Aorta (tissue), 5 donors: ENCODE results near the gene HK1. TPM values are rescaled to one million over a fixed set of nuclear protein-coding genes. Genes with fewer than 3 reads are reported as not detected.
A peak's percentile ranks its signal among the peaks of the same experiment; 100 is the strongest.

Experiments
- ATAC-seq: fragments of 200-7000 bp; cut with Tn5 transposase; one replicate; pipeline ENCODE4 v1.9.1; 2022; ENCODE audit warnings: moderate library complexity; ENCODE audit not compliant: low FRiP score
- DNase-seq, 2 donors: peaks; one replicate each; pipeline ENCODE4 v3.0.0-alpha.2; 2020
- H3K27ac ChIP-seq, 2 donors: one replicate each; pipeline ENCODE4 v1.5.1; 2013; ENCODE audit warnings: low read length in 2 of 2, mild to moderate bottlenecking in 2 of 2, moderate library complexity in 2 of 2, control low read depth in 1 of 2, inconsistent platforms in 1 of 2, low read depth in 1 of 2
- H3K27me3 ChIP-seq, 2 donors: one replicate each; pipeline ENCODE4 v1.6.1; 2013; ENCODE audit warnings: control low read depth in 1 of 2, low read length in 1 of 2, mild to moderate bottlenecking in 1 of 2, moderate library complexity in 1 of 2; ENCODE audit not compliant: insufficient read depth in 2 of 2, control insufficient read depth in 1 of 2
- H3K36me3 ChIP-seq, 2 donors: one replicate each; pipeline ENCODE4 v1.6.1; 2013; ENCODE audit warnings: control low read depth in 1 of 2, low read length in 1 of 2, mild to moderate bottlenecking in 1 of 2; ENCODE audit not compliant: insufficient read depth in 2 of 2, control insufficient read depth in 1 of 2
- H3K4me1 ChIP-seq, 2 donors: one replicate each; pipeline ENCODE4 v1.6.1; 2013; ENCODE audit warnings: low read length in 2 of 2, control low read depth in 1 of 2, mild to moderate bottlenecking in 1 of 2, moderate library complexity in 1 of 2; ENCODE audit not compliant: insufficient read depth in 2 of 2, control insufficient read depth in 1 of 2
- H3K4me3 ChIP-seq, 2 donors: one replicate each; pipeline ENCODE4 v1.5.1; 2013; ENCODE audit warnings: low read length in 2 of 2, control low read depth in 1 of 2, mild to moderate bottlenecking in 1 of 2
- H3K9me3 ChIP-seq: one replicate; pipeline ENCODE4 v1.6.1; 2013; ENCODE audit warnings: mild to moderate bottlenecking, low read length; ENCODE audit not compliant: control insufficient read depth
- WGBS, 2 donors: extraction: QIAGEN DNeasy Blood & Tissue Kit; methylation state at CpG; one replicate each; pipeline ENCODE4 v1.1.7; 2013; 5-methylcytosine and 5-hydroxymethylcytosine counted together
- intact Hi-C, 2 donors: fragments of 100-400 bp; cut with DNase I; formaldehyde crosslinking; loops; one replicate each; pipeline versions ENCODE4 v1.14.2 to v1.15.0; 2022
- polyA plus RNA-seq, 2 donors: library from polyadenylated mRNA; stranded (reverse); fragments of 200-250 nt; gene quantifications; one replicate each; pipeline ENCODE4 v1.2.3, GENCODE V29; 2013
- total RNA-seq, 2 donors: library from RNA; stranded (reverse); fragmentation: NEBNext Ultra II Directional; extraction: Animal tissue kit (Norgen Biotek cat#: 25700); gene quantifications; one replicate each; pipeline ENCODE4 v1.2.1, GENCODE V29; 2021
- donor health status: healthy with polysubstance abuse.
- donor health status: Bipolar disorder and iron deficiency.
- donor health status: DM: no; HTN: no; CAD: no.
- donor health status: DM: no; HTN: no; CAD: no.
- donor health status: DM: yes; HTN: yes; CAD: no.

The HK1 gene
- total and polyA plus RNA-seq, 4 donors, result 41.7 to 133 (median 92.2) TPM

DNA sequence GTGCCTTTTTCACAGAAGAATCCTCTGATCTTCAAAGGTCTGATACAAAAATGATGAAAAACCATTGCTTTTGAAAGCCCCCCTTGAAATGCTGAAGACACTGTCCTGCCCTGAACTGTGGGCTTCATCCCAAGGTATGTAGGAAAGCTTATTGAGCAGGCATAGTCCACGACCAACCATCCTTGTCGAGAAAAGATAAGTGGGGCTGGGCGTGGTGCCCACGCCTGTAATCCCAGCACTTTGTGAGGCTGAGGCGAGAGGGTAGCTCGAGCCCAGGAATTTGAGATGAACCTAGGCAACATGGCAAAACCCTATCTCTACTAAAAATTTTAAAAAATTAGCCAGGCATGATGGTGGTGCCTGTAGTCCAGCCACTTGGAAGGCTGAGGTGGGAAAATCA, 112.9 kb downstream of the HK1 start:
- Histone ChIP-seq H3K36me3 (peaks cover 8 to 10% of the 10 kb centered on the region in 2 donors), H3K27ac (peak overlapping the region in 1 of 2 donors; percentile 5), H3K4me3 (no peak overlapping the region), H3K27me3 (no peaks in the 10 kb centered on the region), H3K4me1 (no peaks in the 10 kb centered on the region), H3K9me3 (no peaks in the 10 kb centered on the region)
- no peak for DNase-seq
- intact Hi-C loops, result loop anchor here in 1 of 2 donors (2.0 to 5.0 kb wide), 2 partner anchors 74 to 152 kb away; no protein-coding TSS in a partner anchor
- no peak for ATAC-seq
- 47 to 50% methylated on average over 6 of the region's 6 CpGs for WGBS, 2 donors

DNA sequence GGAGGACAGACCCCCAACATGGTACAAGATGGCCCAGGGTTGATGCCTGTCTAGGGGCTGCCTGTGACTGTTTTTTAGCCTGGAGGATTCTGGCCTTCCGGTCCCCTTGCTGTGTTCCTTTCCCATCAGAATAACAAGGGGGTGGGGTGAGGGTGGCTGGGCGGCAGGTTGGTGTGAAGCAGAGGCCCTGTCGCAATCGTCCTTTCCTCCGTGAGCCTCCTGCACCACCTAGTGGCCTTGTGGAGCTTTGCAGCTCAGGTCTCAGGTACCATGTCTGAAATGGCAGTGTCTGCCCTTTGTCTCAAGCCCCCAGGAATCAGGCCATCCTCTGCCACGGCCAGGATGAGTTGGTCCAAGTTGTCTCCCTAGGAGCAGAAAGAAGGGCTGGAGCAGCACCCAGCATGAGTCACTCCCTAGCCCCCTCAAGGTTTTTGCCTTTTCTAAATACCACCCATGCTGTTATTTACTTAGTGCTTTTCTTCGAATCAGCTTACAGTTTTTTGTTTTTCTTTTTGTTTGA, 114.2 kb downstream of the HK1 start:
- DNase-seq, result peak; percentile 89 to 93
- Histone ChIP-seq H3K4me3 (no peak overlapping the region), H3K27ac (no peak overlapping the region), H3K36me3 (peaks cover 4 to 13% of the 10 kb centered on the region in 2 donors), H3K4me1 (no peaks in the 10 kb centered on the region), H3K9me3 (no peaks in the 10 kb centered on the region), H3K27me3 (no peaks in the 10 kb centered on the region)
- intact Hi-C loops, result loop anchor here (1.0 to 5.0 kb wide), 3 partner anchors 74 to 155 kb away; no protein-coding TSS in a partner anchor
- peak; percentile 95 for ATAC-seq
- 7 to 12% methylated on average over 7 of the region's 7 CpGs for WGBS, 2 donors

DNA sequence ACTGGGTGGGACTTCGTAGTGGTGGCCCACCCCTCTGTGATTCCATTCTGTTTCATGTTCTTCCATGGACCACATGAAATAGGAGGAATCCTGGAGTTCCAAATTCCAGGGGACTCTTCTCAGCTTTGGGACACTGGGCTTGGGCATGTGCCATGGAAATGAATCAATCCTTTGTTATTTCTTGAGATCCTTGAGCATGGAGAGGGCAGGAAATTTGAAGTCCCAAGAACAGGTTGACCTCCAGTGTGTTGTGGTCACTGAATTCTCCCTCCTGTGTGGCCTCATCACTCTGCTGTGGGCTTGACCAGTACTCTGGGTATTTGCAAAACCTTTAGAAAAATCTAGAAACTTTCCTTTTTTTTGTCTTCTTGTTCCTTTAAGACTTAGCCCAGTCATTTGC, 115.7 kb downstream of the HK1 start:
- no peak overlapping the region for H3K4me3 ChIP-seq
- no peaks in the 10 kb centered on the region for H3K4me1 ChIP-seq
- no peaks in the 10 kb centered on the region for H3K27me3 ChIP-seq
- DNase-seq (no peak), ATAC-seq (no peak)
- H3K27ac ChIP-seq, result no peak overlapping the region
- H3K36me3 ChIP-seq, result peaks cover 2 to 11% of the 10 kb centered on the region in 2 donors
- 73 to 93% methylated on average over 1 of the region's 1 CpG for WGBS, 2 donors
- H3K9me3 ChIP-seq, result no peaks in the 10 kb centered on the region
- intact Hi-C loops, result loop anchor here in 1 of 2 donors (5.0 kb wide), 1 partner anchor 77 kb away; no protein-coding TSS in a partner anchor

DNA sequence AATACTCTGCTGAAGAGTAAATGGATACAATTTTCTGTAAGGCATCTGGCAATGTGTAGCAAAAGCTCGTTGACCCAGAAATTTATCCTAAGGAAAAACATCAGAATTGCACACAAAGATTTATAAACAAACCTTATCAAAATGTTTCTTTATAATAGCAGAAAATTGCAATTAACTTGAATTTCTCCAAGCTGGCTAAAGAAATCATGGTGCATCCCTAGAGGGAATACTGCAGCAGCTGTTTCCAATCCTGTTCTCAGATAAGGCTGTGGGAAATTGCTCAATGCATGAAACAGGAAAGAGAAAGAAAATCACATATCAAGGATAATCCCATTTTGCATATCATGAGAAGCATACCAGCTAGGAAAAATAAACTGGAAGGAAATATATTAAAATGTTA, 119.7 kb downstream of the HK1 start:
- H3K27ac ChIP-seq, result no peak overlapping the region
- H3K36me3 ChIP-seq, result peaks cover 0 to 10% of the 10 kb centered on the region in 2 donors
- H3K4me3 ChIP-seq, result no peak overlapping the region
- H3K4me1 ChIP-seq, result no peaks in the 10 kb centered on the region
- no peaks in the 10 kb centered on the region for H3K9me3 ChIP-seq
- DNase-seq (no peak), ATAC-seq (no peak)
- H3K27me3 ChIP-seq, result no peaks in the 10 kb centered on the region
- intact Hi-C loops, result loop anchor here in 1 of 2 donors (2.0 kb wide), 1 partner anchor 169 kb away; no protein-coding TSS in a partner anchor
- 63% methylated on average over 1 of the region's 1 CpG for WGBS, 2 donors

DNA sequence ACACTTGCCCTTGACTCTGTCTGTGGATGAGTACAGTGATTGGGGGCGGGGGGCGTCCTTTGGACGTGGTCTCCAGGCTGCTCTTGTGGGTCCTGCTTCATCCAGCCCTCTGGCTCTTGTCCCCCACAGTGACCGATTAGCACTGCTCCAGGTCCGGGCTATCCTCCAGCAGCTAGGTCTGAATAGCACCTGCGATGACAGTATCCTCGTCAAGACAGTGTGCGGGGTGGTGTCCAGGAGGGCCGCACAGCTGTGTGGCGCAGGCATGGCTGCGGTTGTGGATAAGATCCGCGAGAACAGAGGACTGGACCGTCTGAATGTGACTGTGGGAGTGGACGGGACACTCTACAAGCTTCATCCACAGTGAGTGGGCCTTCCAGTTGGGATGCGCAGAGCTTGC, 120.2 kb downstream of the HK1 start:
- ATAC-seq (no peak), DNase-seq (no peak)
- Histone ChIP-seq H3K27ac (no peak overlapping the region), H3K4me1 (no peaks in the 10 kb centered on the region), H3K36me3 (peaks cover 0 to 10% of the 10 kb centered on the region in 2 donors), H3K27me3 (no peaks in the 10 kb centered on the region), H3K4me3 (no peak overlapping the region), H3K9me3 (no peaks in the 10 kb centered on the region)
- WGBS, 2 donors, result 78 to 81% methylated on average over 16 of the region's 16 CpGs
- intact Hi-C loops, result no loop called here

DNA sequence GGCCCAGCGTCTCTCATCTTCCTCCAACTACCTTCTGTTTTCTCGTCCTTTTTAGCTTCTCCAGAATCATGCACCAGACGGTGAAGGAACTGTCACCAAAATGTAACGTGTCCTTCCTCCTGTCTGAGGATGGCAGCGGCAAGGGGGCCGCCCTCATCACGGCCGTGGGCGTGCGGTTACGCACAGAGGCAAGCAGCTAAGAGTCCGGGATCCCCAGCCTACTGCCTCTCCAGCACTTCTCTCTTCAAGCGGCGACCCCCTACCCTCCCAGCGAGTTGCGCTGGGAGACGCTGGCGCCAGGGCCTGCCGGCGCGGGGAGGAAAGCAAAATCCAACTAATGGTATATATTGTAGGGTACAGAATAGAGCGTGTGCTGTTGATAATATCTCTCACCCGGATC, 122.6 kb downstream of the HK1 start:
- H3K36me3 ChIP-seq, result peaks cover 0 to 7% of the 10 kb centered on the region in 2 donors

DNA sequence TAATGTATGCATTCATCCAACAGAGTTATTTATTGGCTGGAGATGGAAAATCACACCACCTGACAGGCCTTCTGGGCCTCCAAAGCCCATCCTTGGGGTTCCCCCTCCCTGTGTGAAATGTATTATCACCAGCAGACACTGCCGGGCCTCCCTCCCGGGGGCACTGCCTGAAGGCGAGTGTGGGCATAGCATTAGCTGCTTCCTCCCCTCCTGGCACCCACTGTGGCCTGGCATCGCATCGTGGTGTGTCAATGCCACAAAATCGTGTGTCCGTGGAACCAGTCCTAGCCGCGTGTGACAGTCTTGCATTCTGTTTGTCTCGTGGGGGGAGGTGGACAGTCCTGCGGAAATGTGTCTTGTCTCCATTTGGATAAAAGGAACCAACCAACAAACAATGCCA, 123.1 kb downstream of the HK1 start:
- 79 to 80% methylated on average over 11 of the region's 11 CpGs for WGBS, 2 donors
- Histone ChIP-seq H3K27ac (no peak overlapping the region), H3K27me3 (no peaks in the 10 kb centered on the region), H3K36me3 (peaks cover 0 to 7% of the 10 kb centered on the region in 2 donors), H3K9me3 (no peaks in the 10 kb centered on the region), H3K4me3 (no peak overlapping the region), H3K4me1 (no peaks in the 10 kb centered on the region)
- no peak for ATAC-seq
- intact Hi-C loops, result no loop called here
- DNase-seq, result no peak

More for the DNA sequence above, 122.6 kb downstream of the HK1 start:
- no peaks in the 10 kb centered on the region for H3K9me3 ChIP-seq
- intact Hi-C loops, result no loop called here
- no peaks in the 10 kb centered on the region for H3K27me3 ChIP-seq
- H3K4me1 ChIP-seq, result no peaks in the 10 kb centered on the region
- ATAC-seq (no peak), DNase-seq (no peak)
- no peak overlapping the region for H3K4me3 ChIP-seq
- 90 to 93% methylated on average over 23 of the region's 23 CpGs for WGBS, 2 donors
- H3K27ac ChIP-seq, result no peak overlapping the region

DNA sequence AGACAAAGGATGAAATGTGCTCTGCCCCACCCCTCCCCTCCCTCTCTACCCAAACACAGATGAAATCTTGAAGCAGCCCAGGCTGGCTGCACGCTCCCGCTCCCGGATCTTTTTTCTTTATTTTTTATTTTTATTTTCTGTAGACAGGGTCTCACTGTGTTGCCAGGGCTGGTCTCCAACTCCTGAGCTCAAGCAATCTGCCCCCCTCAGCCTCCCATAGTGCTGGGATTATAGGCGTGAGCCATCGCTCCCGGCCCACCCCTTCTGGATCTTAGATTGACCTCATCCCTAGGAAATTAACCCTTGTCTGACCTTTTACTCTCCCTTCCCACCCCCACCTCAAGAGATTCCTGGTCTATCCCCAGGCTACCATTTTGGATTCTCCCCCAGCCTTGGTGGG, 124.1 kb downstream of the HK1 start:
- DNase-seq, result no peak
- Histone ChIP-seq H3K4me1 (no peaks in the 10 kb centered on the region), H3K27ac (no peak overlapping the region), H3K27me3 (no peaks in the 10 kb centered on the region), H3K4me3 (no peak overlapping the region), H3K9me3 (no peaks in the 10 kb centered on the region), H3K36me3 (peaks cover 0 to 4% of the 10 kb centered on the region in 2 donors)
- no peak for ATAC-seq
- intact Hi-C loops, result no loop called here
- 29 to 45% methylated on average over 6 of the region's 6 CpGs for WGBS, 2 donors

DNA sequence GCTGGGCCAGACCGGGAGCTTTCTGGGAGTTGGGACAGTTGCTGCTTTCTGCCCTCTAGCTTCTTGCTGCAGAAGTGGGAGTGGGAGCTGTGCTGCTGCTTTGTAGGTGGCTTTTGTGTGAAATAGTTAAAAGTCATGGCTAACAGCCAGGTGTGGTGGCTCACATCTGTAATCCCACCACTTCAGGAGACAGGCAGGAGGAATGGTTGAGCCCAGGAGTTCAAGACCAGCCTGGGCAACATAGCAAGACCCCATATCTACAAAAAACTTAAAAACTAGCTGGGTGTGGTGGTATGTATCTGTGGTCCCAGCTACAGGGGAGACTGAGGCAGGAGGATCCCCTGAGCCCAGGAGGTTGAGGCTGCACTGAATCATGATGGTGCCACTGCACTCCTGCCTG, 124.8 kb downstream of the HK1 start:
- no peak overlapping the region for H3K27ac ChIP-seq
- WGBS, 2 donors, result 60 to 71% methylated on average over 1 of the region's 1 CpG
- no peaks in the 10 kb centered on the region for H3K9me3 ChIP-seq
- peaks cover 0 to 4% of the 10 kb centered on the region in 2 donors for H3K36me3 ChIP-seq
- no peaks in the 10 kb centered on the region for H3K4me1 ChIP-seq
- no peak for ATAC-seq
- no peak overlapping the region for H3K4me3 ChIP-seq
- no peak for DNase-seq
- H3K27me3 ChIP-seq, result no peaks in the 10 kb centered on the region
- intact Hi-C loops, result no loop called here
